H9 (cell line): ENCODE data around the gene GATA5. TPM values are rescaled to one million over a fixed set of nuclear protein-coding genes. Genes with fewer than 3 reads are reported as not detected.

Source experiments
- DNase-seq: peaks from one replicate; pipeline ENCODE4 v3.0.0-alpha.2; 2017
- H2AFZ ChIP-seq: one replicate; pipeline ENCODE4 v1.6.1; 2013; ENCODE audit warnings: mild to moderate bottlenecking, low read length, control low read depth, moderate library complexity
- H2AK5ac ChIP-seq: 2 replicates; pipeline ENCODE4 v1.6.1; 2013; ENCODE audit warnings: low read length, control low read depth, mixed read lengths; ENCODE audit not compliant: insufficient read length
- H2BK120ac ChIP-seq: one replicate; pipeline ENCODE4 v1.6.1; 2013; ENCODE audit warnings: low read depth, mild to moderate bottlenecking, low read length, control low read depth, inconsistent platforms; ENCODE audit not compliant: poor library complexity, severe bottlenecking
- H2BK12ac ChIP-seq: 2 replicates; pipeline ENCODE4 v1.6.1; 2013; ENCODE audit warnings: low read length, control low read depth, mixed read lengths, low read depth; ENCODE audit not compliant: insufficient read length
- H2BK15ac ChIP-seq: 2 replicates; pipeline ENCODE4 v1.6.1; 2013; ENCODE audit warnings: low read depth, low read length, control low read depth
- H2BK20ac ChIP-seq: one replicate; pipeline ENCODE4 v1.6.1; 2013; ENCODE audit warnings: low read depth, mild to moderate bottlenecking, low read length, control low read depth, inconsistent platforms; ENCODE audit not compliant: poor library complexity, severe bottlenecking
- H2BK5ac ChIP-seq: 2 replicates; pipeline ENCODE4 v1.6.1; 2013; ENCODE audit warnings: low read length, control low read depth, mixed read lengths; ENCODE audit not compliant: insufficient read length
- H3K14ac ChIP-seq: 2 replicates; pipeline ENCODE4 v1.6.1; 2013; ENCODE audit warnings: low read length, control low read depth; ENCODE audit not compliant: insufficient read depth
- H3K18ac ChIP-seq: 2 replicates; pipeline ENCODE4 v1.6.1; 2013; ENCODE audit warnings: low read depth, mild to moderate bottlenecking, mixed read lengths, low read length, control low read depth; ENCODE audit not compliant: insufficient read length
- H3K23ac ChIP-seq: 2 replicates; pipeline ENCODE4 v1.6.1; 2013; ENCODE audit warnings: low read length, control low read depth, mixed read lengths, low read depth; ENCODE audit not compliant: insufficient read length
- H3K23me2 ChIP-seq: 2 replicates; pipeline ENCODE4 v1.6.1; 2013; ENCODE audit warnings: low read depth, mild to moderate bottlenecking, mixed read lengths, low read length, control low read depth; ENCODE audit not compliant: insufficient read length, poor library complexity, severe bottlenecking
- H3K27ac ChIP-seq: 2 replicates; pipeline ENCODE4 v1.5.1; 2013; ENCODE audit warnings: low read length, control low read depth, mixed read lengths, low read depth; ENCODE audit not compliant: insufficient read length
- H3K27me3 ChIP-seq: 2 replicates; pipeline ENCODE4 v1.6.1; 2013; ENCODE audit warnings: low read length, control low read depth, inconsistent platforms; ENCODE audit not compliant: insufficient read depth
- H3K4ac ChIP-seq: 2 replicates; pipeline ENCODE4 v1.6.1; 2013; ENCODE audit warnings: low read depth, mild to moderate bottlenecking, control low read depth, inconsistent platforms, low read length, moderate library complexity
- H3K4me1 ChIP-seq: 2 replicates; pipeline ENCODE4 v1.6.1; 2013; ENCODE audit warnings: low read length, control low read depth, inconsistent platforms; ENCODE audit not compliant: insufficient read depth
- H3K4me2 ChIP-seq: 2 replicates; pipeline ENCODE4 v1.6.1; 2013; ENCODE audit warnings: low read length, control low read depth, mixed read lengths; ENCODE audit not compliant: insufficient read length, insufficient read depth
- H3K56ac ChIP-seq: 2 replicates; pipeline ENCODE4 v1.6.1; 2013; ENCODE audit warnings: low read depth, mild to moderate bottlenecking, mixed read lengths, low read length, control low read depth; ENCODE audit not compliant: insufficient read length
- H3K79me1 ChIP-seq: 2 replicates; pipeline ENCODE4 v1.6.1; 2013; ENCODE audit warnings: low read depth, mild to moderate bottlenecking, moderate library complexity, low read length, control low read depth, inconsistent platforms; ENCODE audit not compliant: insufficient read depth, poor library complexity, severe bottlenecking
- H3K79me2 ChIP-seq: 2 replicates; pipeline ENCODE4 v1.6.1; 2013; ENCODE audit warnings: low read length, control low read depth, inconsistent platforms; ENCODE audit not compliant: insufficient read depth
- H3K9ac ChIP-seq: 2 replicates; pipeline ENCODE4 v1.6.1; 2013; ENCODE audit warnings: low read length, control low read depth, mixed read lengths; ENCODE audit not compliant: insufficient read length; ENCODE audit errors: extremely low read depth
- H3K9me3 ChIP-seq: one replicate; pipeline ENCODE4 v1.6.1; 2013; ENCODE audit warnings: low read depth, low read length, inconsistent platforms; ENCODE audit not compliant: control insufficient read depth
- H3T11ph ChIP-seq: one replicate; pipeline ENCODE4 v1.6.1; 2013; ENCODE audit warnings: mild to moderate bottlenecking, low read length, control low read depth, inconsistent platforms
- H4K20me1 ChIP-seq: one replicate; pipeline ENCODE4 v1.6.1; 2013; ENCODE audit not compliant: control insufficient read depth, insufficient read length, insufficient read depth
- H4K5ac ChIP-seq: 2 replicates; pipeline ENCODE4 v1.6.1; 2013; ENCODE audit warnings: low read depth, mild to moderate bottlenecking, mixed read lengths, low read length, control low read depth; ENCODE audit not compliant: insufficient read length
- H4K8ac ChIP-seq: replicated peaks from 2 replicates; pipeline ENCODE4 v1.6.1; 2013; ENCODE audit warnings: low read length, control low read depth, mixed read lengths, low read depth; ENCODE audit not compliant: insufficient read length
- H4K91ac ChIP-seq: 2 replicates; pipeline ENCODE4 v1.6.1; 2013; ENCODE audit warnings: low read depth, mild to moderate bottlenecking, moderate library complexity, mixed read lengths, low read length, control low read depth; ENCODE audit not compliant: insufficient read length
- H3K27ac Mint-ChIP-seq, 3 experiments: 2 replicates in 2 of 3; 3 replicates in 1 of 3; pipeline ENCODE4 v1.8.0; 2020 to 2021; ENCODE audit warnings: mixed read lengths in 3 of 3, mild to moderate bottlenecking in 1 of 3, moderate library complexity in 1 of 3
- H3K27me3 Mint-ChIP-seq: 2 replicates; pipeline ENCODE4 v1.8.0; 2021; ENCODE audit warnings: low read depth, mild to moderate bottlenecking, moderate library complexity, mixed read lengths
- H3K36me3 Mint-ChIP-seq, 3 experiments: 2 replicates in 2 of 3; 3 replicates in 1 of 3; pipeline ENCODE4 v1.8.0; 2020 to 2021; ENCODE audit warnings: low read depth in 3 of 3, mixed read lengths in 3 of 3; ENCODE audit not compliant: insufficient read depth in 1 of 3
- H3K4me1 Mint-ChIP-seq, 2 experiments: 2 replicates each; pipeline ENCODE4 v1.8.0; 2020; ENCODE audit warnings: mixed read lengths in 2 of 2
- H3K4me3 Mint-ChIP-seq, 2 experiments: 2 replicates in 1 of 2; 3 replicates in 1 of 2; pipeline ENCODE4 v1.8.0; 2020 to 2021; ENCODE audit warnings: mild to moderate bottlenecking in 2 of 2, mixed read lengths in 2 of 2, moderate library complexity in 1 of 2
- H3K9me3 Mint-ChIP-seq, 2 experiments: 2 replicates in 1 of 2; 3 replicates in 1 of 2; pipeline ENCODE4 v1.8.0; 2020; ENCODE audit warnings: mild to moderate bottlenecking in 2 of 2, mixed read lengths in 2 of 2, moderate library complexity in 1 of 2
- CTCF ChIP-seq: fragments of 200-600 bp; sonication (generic); conservative IDR thresholded peaks from 3 replicates; pipeline ENCODE4 v1.8.0; 2021; ENCODE audit warnings: antibody characterized with exemption, mild to moderate bottlenecking
- WGBS: extraction: QIAGEN DNeasy Blood & Tissue Kit; methylation state at CpG from one replicate; pipeline ENCODE4 v1.1.7; 2013; ENCODE audit warnings: missing lambda C conversion rate, low lambda C conversion rate, mixed read lengths; ENCODE audit not compliant: insufficient read length; ENCODE audit errors: extremely low coverage; 5-methylcytosine and 5-hydroxymethylcytosine counted together
- total RNA-seq: library from RNA; stranded (reverse); gene quantifications from 2 replicates; pipeline ENCODE4 v1.2.1, GENCODE V29; 2021

Gene GATA5
- total RNA-seq, 1 experiment from 2014 or later = 0.24 TPM

GRCh38 chr20:62488470-62488869, 12.7 kb upstream of the GATA5 start:
- H3K79me1 ChIP-seq = no peaks in the 10 kb centered on the region
- H2BK5ac ChIP-seq = no peak overlapping the region
- TF ChIP-seq CTCF = no peak
- no peak overlapping the region for H3T11ph ChIP-seq
- H3K14ac ChIP-seq = no peak overlapping the region
- no peak overlapping the region for H3K4me2 ChIP-seq
- no peak overlapping the region for H2BK12ac ChIP-seq
- no peak overlapping the region for H3K9ac ChIP-seq
- no peak for DNase-seq
- no peak overlapping the region for H3K56ac ChIP-seq
- H3K4me1 Mint-ChIP-seq = peaks cover 2 to 22% of the 10 kb centered on the region in 2 experiments
- H4K91ac ChIP-seq = no peak overlapping the region
- H3K23me2 ChIP-seq = no peaks in the 10 kb centered on the region
- no peak overlapping the region for H3K4me3 Mint-ChIP-seq
- no peak overlapping the region for H3K4ac ChIP-seq
- no peaks in the 10 kb centered on the region for H3K9me3 Mint-ChIP-seq
- H2AK5ac ChIP-seq = no peak overlapping the region
- no peak overlapping the region for H3K27ac ChIP-seq
- no peak overlapping the region for H2AFZ ChIP-seq
- H4K20me1 ChIP-seq = no peaks in the 10 kb centered on the region
- no CpG with 5 or more reads among the region's 3 CpGs for WGBS
- no peak overlapping the region for H2BK15ac ChIP-seq
- no peak overlapping the region for H2BK20ac ChIP-seq
- no peak overlapping the region for H3K27ac Mint-ChIP-seq
- H3K79me2 ChIP-seq = no peaks in the 10 kb centered on the region
- H3K27me3 Mint-ChIP-seq = peaks cover 44% of the 10 kb centered on the region
- no peaks in the 10 kb centered on the region for H3K9me3 ChIP-seq
- H3K4me1 ChIP-seq = no peaks in the 10 kb centered on the region; the same call in 1 of the 2 replicates
- H3K27me3 ChIP-seq = peaks cover 2% of the 10 kb centered on the region; the same call in 1 of the 2 replicates
- no peak overlapping the region for H4K8ac ChIP-seq
- H3K23ac ChIP-seq = no peak overlapping the region
- no peak overlapping the region for H2BK120ac ChIP-seq
- no peak overlapping the region for H3K18ac ChIP-seq
- no peaks in the 10 kb centered on the region for H3K36me3 Mint-ChIP-seq
- no peak overlapping the region for H4K5ac ChIP-seq
